GM18499 (cell line): ENCODE results near the gene AATF.

ENCODE experiments used
- ATAC-seq: cut with Tn5 transposase; IDR thresholded peaks from one replicate; pipeline ENCODE4 v1.9.1; 2021; ENCODE audit warnings: moderate number of reproducible peaks; ENCODE audit not compliant: insufficient read depth, unreplicated experiment

Gene AATF

DNA sequence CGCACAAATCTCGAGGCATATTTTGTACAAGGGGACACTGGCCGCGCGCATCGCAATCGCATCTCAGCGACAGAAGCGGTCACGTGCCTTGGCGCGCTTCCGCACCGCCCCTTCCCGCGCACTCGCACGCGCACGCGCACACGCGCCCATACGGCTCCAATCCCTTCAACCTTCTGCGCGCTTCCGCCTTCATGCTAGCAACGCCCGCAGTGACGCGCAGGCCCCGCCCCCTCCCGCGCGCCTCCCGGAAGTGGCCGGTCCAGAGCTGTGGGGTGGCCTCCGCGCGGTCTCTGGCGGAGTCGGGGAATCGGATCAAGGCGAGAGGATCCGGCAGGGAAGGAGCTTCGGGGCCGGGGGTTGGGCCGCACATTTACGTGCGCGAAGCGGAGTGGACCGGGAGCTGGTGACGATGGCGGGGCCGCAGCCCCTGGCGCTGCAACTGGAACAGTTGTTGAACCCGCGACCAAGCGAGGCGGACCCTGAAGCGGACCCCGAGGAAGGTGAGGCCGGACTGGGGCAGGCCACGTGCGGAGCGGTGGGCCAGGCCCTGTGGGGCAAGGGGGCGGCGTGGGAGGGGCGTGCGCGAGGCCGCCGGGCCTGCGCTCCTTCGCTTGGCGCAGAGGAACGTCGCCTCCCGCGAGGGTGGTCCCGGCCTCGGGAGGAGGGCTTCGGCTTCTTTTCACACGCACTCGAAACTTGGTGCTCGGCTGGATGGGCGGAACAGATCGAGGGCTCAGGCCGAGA, at the start of gene AATF:
AATF (plus strand) TSS at position 238 of the 744 bp plus-strand sequence; CDS start at position 410, 172 bp downstream.
- ATAC-seq: peak; percentile 67

DNA sequence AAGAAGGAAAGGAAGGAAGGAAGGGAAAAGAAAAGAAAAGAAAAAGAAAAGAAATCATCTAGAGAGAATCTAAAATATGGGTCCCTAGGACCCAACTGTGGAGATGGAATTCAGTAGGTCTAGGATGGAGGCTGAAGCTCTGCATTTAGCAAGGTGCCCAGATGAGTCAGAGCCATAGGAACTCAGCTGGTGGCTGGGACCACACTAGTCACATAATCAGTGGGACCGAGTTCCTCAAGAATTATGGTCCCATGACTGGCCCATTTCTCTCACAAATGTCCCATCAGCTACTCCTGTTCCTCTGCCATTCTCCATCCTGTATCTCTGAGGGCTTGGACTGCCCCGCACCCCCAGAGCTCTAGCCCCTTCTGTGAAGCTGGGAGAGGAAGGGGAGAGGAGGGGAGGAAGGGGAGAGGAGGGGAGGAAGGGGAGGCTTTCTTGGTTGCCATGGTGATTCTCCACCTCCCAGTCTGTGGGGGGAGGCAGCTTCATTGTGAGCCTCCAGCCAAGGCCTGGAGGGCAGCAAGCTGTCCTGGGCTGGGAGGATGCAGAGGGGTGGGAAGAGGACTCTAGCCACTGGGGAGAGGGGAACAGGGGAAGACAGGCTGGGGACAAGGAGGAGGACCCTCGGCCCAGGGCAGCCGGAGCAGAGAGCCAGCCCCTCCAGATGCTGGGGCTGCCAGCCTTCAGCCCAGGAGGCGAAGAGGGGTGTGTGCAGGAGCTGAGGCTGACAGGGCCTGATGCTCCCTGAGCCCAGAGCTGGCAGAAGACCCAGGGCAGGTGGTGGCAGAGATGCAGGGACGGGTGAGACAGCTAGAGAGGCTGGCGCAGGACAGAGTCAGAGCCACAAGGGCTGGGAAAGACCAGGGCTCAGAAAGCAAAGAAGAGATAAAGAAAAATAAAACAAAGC, 49.2 kb upstream of the AATF start:
- ATAC-seq: no peak

DNA sequence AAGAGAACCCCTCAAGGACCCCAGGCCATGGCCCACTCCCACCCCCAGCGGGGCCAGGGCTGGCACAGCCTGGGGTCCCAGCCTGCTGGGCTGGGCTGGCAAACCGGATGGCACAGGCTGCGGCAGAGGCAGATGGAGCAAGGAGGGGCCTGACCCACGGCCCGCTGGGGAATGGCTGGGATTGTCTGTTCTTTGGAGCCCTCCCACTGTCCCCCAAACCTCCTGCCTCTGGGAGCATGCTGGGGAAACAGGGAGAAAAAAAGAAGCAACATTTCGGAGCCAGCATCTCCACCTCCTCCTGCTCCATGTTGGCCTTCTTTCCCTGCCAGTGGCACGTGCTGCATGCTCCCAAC, 48.6 kb upstream of the AATF start:
- no peak for ATAC-seq

- ATAC-seq: no peak
Measured at GRCh38 chr17:36901506-36901905, 47.2 kb upstream of the AATF start.

DNA sequence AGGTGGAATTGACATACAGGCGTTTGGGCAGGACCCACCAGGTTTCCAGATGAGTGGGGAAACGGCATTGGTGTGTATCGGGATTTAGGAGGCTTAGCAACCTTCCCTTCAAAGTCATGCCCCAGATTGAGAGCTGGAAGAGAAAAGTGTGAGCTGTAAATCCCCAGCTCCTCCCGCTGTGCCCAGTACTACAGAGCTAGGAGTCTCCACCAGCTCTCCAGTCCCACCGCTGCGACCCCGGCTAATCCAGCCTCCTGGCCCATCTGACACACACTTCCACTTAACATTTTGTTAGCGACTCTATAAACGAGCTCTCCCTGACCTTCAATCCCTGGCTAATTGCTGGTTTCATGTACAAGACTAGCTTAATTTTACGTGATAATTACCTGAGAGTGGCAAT, 41.3 kb upstream of the AATF start:
- ATAC-seq: no peak

DNA sequence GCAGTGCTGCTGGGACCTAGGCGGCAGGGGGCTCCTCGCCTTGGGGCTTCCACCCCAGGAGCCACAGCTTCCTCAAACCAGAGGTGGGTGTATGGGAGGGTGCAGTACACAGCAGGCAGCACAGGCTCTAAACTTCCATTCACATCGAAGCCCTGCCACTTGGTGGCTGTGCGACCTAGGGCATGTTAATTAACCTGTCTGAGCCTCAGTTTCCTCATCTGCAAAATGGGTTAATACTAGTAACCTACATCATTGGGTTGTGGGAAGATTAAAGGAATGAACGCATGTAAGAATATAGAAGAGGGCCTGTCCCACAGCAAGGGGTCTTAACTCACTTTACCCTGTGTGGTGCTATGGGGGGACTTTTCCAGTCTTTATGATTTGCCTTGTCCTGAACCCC, 38.2 kb upstream of the AATF start:
- no peak for ATAC-seq

DNA sequence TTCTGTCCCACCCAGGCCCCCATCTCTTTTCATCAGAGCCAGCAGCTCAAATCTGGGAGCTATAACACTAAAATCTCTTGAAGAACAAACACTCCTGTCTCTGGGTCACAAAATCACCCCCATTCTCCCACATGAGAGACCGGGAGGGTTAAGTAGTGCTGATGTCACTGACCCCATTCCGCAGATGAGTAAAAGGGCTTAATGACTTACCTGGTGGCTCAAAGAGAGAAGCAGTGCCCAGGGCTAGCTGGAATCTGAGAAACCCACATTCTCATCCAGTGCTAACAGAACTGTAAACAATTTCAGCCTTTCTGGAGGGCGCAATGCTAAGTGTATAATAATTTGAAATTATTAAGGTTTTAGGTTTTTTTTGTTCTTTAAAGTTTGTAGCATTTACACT, 37.8 kb upstream of the AATF start:
- no peak for ATAC-seq

DNA sequence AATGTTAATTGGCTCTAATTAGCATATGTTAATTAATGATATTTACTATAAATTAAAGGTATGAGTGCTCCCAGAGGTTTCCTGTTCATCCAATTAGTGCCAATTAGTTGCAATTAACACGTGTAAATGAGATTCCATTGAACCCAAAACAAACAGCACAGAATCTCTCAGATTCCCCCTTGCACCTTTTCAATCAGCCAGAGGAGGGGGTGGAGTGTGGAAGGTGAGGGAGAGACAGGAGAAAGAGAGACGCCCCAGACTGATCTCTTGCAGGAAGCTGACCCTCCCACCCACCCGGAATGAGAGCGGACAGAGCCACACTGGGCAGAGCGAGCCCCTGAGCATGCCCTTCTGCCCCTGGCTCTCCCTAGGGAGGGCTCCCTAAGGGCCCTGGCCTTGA, 35.6 kb upstream of the AATF start:
- ATAC-seq: no peak

- ATAC-seq: no peak
Measured at GRCh38 chr17:36918211-36918691, 30.5 kb upstream of the AATF start.

DNA sequence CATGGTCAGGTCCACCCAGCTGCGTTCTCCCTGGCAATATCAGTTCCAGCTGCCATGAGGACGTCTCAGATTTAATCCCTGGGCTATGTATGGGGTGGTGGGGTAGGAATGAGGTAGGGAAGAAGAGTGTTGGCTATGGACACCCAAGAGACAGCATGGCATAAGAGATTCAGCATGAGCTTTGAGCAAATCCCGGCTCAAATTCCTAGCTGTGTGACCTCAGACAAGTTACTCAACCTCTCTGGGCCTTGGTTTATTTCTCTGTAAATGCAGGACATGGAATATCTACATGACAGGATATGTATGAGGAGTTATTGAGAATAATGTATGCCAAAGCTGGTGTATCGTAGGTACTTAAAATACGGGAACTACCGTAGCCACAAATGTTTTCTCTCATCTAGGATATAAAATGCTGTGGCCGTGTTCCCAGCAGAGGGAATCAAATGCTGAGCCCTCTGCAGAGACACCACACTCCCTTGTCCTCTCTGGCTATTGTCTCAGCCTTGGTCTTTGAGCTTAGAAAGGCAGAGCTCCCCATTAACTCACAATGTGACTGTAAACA, 29.3 kb upstream of the AATF start:
- no peak for ATAC-seq

GRCh38 chr17:36920032-36921005, 28.4 kb upstream of the AATF start:
- no peak for ATAC-seq

DNA sequence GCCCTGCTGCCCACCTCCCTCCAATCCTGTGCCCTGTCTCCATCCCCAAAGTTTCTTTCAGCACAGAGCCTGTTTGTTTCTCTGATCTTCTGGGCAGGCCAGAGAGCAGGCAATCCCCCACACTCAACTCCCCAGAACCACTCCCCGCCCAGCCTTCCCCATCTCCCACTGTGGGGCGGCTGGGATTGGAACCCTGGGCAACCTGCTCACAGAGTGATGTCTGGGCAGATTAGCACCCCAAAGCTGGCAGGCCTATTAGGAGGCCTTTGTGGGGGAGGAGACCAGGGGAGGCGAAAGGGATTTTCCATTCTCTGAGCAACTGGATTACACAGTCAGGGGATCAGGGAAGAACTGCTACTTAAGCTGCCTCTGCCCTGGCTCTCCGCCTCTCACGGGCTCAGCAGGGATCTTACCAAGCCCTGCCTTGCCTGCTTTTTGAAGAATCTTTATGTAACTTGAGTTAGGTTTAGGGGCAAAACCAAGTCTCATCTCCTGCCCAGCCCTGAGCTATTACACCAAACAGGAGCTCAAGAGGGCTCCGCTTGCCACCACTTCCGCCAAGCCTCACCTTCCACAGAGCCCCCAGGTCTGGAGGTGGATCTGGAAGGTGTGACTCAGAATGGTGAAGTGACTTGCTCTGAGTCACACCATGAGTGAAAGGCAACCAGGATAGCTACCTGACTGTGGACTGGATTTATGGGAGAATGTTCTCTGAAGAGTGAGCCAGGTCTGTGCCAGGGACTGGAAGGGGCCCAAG, 27.5 kb upstream of the AATF start:
- no peak for ATAC-seq

- ATAC-seq: no peak
Measured at GRCh38 chr17:36922175-36922574, 26.6 kb upstream of the AATF start.

DNA sequence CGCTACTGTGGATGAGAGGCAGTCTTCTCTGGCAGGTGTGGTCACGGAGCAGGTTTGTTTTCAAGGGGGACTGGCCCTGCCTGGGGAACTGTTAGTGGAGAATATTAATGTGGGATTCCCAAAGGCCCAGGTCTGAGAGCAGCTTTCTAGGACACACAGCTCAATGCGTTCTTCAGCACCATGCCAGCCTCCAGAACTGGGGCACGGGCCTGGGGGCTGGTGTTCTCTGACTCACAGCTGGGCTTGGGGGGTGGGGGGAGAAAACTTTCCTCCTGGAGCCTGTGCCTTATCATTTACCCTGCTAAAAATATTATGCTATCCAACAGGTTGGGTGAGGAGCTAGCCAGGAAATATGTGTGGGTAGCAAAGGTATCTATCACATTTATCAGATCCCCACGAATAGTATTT, 24.9 kb upstream of the AATF start:
- ATAC-seq: no peak

- ATAC-seq: no peak
Measured at GRCh38 chr17:36926226-36926625, 22.5 kb upstream of the AATF start.

DNA sequence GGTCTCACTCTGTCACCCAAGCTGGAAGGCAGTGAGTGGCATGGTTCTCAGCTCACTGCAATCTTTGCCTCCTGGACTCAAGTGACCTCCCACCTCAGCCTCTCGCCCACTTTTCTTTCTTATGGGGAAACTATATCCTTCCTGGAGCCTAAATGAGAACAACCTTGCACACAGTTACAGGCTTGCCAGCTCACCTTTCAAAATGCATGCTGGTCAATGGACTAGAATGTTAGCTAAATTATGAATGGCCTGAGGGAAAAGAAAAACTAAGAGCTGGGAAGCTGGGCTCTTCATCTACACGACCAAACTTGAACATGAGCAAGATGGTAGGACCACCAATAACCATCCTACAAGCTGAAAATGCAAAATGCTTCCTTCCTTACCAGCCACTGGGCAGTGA, 22.1 kb upstream of the AATF start:
- no peak for ATAC-seq

GRCh38 chr17:36928471-36929345, 20.0 kb upstream of the AATF start:
- ATAC-seq: no peak

DNA sequence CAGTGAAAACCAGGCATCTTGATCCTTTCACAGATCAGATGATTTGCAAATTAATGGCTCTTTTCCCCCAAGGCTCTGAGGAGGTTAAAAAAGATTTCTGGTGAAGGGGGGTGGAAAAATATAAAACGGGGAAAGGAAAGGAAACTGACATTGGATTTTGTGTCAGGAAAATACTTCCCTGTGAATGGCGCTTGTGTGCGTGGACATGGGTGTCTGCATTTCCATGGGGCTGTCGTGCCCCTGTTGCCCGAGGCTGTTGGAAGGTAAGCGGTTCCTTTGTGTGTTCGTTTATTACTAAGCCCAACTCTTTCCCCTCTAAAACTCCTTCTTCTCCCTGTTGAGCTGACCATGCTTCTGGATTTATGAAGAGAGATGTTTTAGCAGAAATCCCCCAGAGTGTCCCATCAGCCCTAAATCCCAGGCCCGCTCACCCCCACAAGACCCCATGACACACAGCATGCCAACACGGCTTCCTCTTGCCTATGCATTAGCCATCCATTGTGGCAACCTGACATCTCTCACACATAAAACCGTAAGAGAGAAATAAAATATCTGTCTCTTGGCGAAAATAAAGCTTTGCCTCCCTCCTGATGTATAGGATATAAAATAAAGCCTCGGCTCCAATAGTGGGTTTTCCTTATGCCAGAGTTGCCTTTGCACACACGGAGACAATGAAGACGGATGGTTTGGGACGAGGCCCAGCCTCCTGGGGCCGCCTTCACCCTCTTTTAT, 18.7 kb upstream of the AATF start:
- ATAC-seq: no peak
